ENCODE data around the gene ARIH2.
"Not testable (repeated sequence)": the region's sequence is repeated elsewhere in the genome, so short reads cannot be mapped to it uniquely, and the experiment has no call there.

Gene ARIH2

GRCh38 chr3:49005998-49006397 lies 87.4 kb downstream of the ARIH2 start:
- peak overlapping the region; percentile 97 for H3K4me3 ChIP-seq (ENCODE audit: low read depth, low read length)
- no peak for DNase-seq (ENCODE audit: low read depth, low spot score)
- no peak for TF ChIP-seq CTCF (IDR thresholded peaks at IDR 0.05; ENCODE audit: insufficient read depth, low read length, missing control alignments)
- ChIA-PET CTCF (interaction anchor here (2.5 to 6.7 kb wide), 4 partner anchors 10 to 18 kb away, joined by 13 to 95 read pairs (median 38); partner anchors contain the start of genes DALRD3, NDUFAF3 and P4HTM), POLR2A (interaction anchor here (0.6 to 3.8 kb wide), 5 partner anchors 11 to 88 kb away, joined by 3 to 70 read pairs (median 33); partner anchors contain the start of genes DALRD3, NDUFAF3, P4HTM and QRICH1)

DNA sequence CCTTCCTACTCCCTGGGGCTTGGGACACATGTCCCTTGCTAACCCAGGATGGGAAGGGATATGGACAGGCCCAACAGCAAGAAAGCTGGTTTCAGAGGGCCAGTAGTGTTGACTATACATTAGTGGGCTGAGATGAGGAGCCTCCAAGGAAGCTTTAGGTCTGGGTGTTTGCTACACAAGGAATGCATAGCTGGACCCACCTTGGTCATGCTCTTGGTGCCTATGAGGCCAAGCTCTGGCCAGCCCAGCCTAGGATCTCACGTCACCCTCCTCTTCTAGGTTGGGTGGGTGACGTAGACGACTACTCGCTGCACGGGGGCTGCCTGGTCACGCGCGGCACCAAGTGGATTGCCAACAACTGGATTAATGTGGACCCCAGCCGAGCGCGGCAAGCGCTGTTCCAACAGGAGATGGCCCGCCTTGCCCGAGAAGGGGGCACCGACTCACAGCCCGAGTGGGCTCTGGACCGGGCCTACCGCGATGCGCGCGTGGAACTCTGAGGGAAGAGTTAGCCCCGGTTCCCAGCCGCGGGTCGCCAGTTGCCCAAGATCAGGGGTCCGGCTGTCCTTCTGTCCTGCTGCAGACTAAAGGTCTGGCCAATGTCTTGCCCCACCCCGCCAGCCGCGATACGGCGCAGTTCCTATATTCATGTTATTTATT lies 87.9 kb downstream of the ARIH2 start:
- POLR2A ChIA-PET = interaction anchor here (0.6 to 3.8 kb wide), 11 partner anchors 11 to 88 kb away, joined by 3 to 70 read pairs (median 8); partner anchors contain the start of genes ARIH2, DALRD3, IMPDH2 and NDUFAF3
- TF ChIP-seq CTCF (IDR thresholded peaks at IDR 0.05; ENCODE audit: insufficient read depth, low read length, missing control alignments) = no peak
- DNase-seq (ENCODE audit: low read depth, low spot score) = no peak

DNA sequence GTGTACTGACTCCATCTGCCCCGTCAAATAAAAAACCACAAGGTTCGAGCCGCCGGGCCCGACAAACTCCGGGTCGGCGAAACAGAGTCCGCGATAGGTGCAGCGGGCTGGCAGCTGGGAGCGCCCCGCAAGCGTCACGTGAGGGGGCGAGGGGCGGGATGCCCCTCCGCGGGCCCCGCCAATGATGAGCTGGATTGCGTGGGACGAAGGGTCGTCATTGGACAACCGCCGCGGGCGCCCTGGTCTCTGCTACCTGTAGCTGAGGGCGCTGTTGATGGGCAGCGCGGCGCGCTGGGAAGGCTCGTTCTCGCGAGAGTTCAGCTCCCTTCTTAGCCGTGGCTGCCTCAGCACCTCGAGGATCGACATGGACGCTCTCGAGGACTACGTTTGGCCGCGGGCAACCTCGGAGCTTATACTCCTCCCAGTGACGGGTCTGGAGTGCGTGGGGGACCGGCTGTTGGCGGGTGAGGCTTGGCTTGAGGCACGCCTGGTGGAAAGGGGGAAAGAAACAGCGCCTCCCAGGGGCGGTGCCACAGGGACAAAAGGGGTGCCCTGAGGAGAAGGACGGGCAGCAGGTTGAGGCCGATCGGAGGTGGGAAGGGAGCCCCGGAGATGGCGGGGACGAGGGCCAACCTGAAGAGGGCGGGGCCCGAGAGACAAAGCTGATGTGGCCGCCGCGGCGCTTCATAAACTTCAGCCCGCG lies 88.6 kb downstream of the ARIH2 start, which contains the start of gene WDR6:
Gene WDR6 (plus strand): TSS at position 324 of the 703 bp plus-strand sequence. CDS start 41 bp downstream, at position 365.
- H3K4me3 ChIP-seq (ENCODE audit: low read depth, low read length) = peak within 1 kb of the TSS; percentile 97
- TF ChIP-seq CTCF (IDR thresholded peaks at IDR 0.05; ENCODE audit: insufficient read depth, low read length, missing control alignments) = peak; percentile 44
- ChIA-PET CTCF (interaction anchor here (0.9 to 6.7 kb wide), 8 partner anchors 11 to 268 kb away, joined by 3 to 95 read pairs (median 10); partner anchors contain the start of genes DALRD3, NDUFAF3 and P4HTM), POLR2A (interaction anchor here (0.6 to 3.8 kb wide), 12 partner anchors 10 to 137 kb away, joined by 3 to 70 read pairs (median 8); partner anchors contain the start of genes ARIH2, DALRD3, IMPDH2 and NDUFAF3)
- DNase-seq (ENCODE audit: low read depth, low spot score) = peak; percentile 83

More for the DNA sequence above, 87.9 kb downstream of the ARIH2 start:
- CTCF ChIA-PET = interaction anchor here (0.9 to 6.7 kb wide), 7 partner anchors 10 to 268 kb away, joined by 3 to 95 read pairs (median 13); partner anchors contain the start of genes DALRD3, NDUFAF3 and P4HTM
- peak overlapping the region; percentile 97 for H3K4me3 ChIP-seq (ENCODE audit: low read depth, low read length)

DNA sequence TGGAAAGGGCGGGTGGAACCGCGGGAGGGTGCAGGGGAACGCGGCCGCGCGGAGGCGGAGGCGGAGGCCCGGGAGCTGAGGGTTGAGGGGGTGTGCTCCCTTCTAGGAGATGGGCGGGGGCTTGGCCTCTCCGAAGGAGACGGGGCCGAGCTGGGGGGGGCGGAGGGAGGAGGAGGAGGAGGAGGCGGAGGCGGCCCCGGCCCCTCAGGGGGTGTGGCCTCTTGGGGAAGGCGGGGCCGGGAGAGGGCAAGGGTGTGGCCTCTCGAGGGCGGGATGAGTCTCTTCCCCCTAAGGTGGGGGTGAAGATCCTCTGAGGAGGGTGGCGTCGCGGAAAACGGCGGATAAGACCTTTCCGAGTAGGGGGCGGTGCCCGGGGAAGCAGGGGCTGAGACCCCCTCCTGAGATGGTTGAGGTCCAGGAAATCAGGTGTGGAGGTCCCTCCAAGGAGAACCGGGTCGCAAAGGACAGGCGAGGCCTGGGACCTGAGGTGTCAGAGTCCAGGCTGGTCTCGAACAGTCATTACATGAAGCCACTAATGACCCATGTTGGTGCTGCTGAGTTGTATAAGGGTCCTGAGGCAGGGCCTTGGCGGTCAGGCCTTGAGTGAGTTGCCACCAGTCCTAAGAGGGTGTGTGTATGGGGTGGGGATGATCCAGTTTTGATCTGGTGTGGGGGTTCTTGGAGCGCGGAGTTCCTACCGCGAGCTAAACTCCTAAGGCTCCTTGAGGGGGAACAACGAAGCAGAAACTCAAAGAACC lies 89.3 kb downstream of the ARIH2 start:
- CTCF ChIA-PET = interaction anchor here (0.9 to 6.7 kb wide), 8 partner anchors 11 to 272 kb away, joined by 3 to 95 read pairs (median 8); partner anchors contain the start of genes DALRD3, NDUFAF3 and P4HTM
- POLR2A ChIA-PET = interaction anchor here (0.6 to 3.8 kb wide), 12 partner anchors 9 to 137 kb away, joined by 3 to 70 read pairs (median 8); partner anchors contain the start of genes ARIH2, DALRD3, IMPDH2 and NDUFAF3
- peak overlapping the region; percentile 97 for H3K4me3 ChIP-seq (ENCODE audit: low read depth, low read length)
- no peak for TF ChIP-seq CTCF (IDR thresholded peaks at IDR 0.05; ENCODE audit: insufficient read depth, low read length, missing control alignments)
- DNase-seq (ENCODE audit: low read depth, low spot score) = no peak

GRCh38 chr3:49008627-49009026 lies 90.0 kb downstream of the ARIH2 start:
- peak overlapping the region; percentile 97 for H3K4me3 ChIP-seq (ENCODE audit: low read depth, low read length)
- not testable (repeated sequence) for DNase-seq (ENCODE audit: low read depth, low spot score)
- ChIA-PET CTCF (interaction anchor here (1.2 to 6.7 kb wide), 4 partner anchors 10 to 273 kb away, joined by 3 to 95 read pairs (median 38); partner anchors contain the start of genes DALRD3, NDUFAF3 and P4HTM), POLR2A (interaction anchor here (1.5 to 3.8 kb wide), 3 partner anchors 9 to 21 kb away, joined by 4 to 70 read pairs (median 51); partner anchors contain the start of genes DALRD3, IMPDH2 and NDUFAF3)

All from AG04449 (cell line).